ENCODE results near the gene BMF.
"Not testable (repeated sequence)": the region's sequence is repeated elsewhere in the genome, so short reads cannot be mapped to it uniquely, and the experiment has no call there.

The BMF gene

DNA sequence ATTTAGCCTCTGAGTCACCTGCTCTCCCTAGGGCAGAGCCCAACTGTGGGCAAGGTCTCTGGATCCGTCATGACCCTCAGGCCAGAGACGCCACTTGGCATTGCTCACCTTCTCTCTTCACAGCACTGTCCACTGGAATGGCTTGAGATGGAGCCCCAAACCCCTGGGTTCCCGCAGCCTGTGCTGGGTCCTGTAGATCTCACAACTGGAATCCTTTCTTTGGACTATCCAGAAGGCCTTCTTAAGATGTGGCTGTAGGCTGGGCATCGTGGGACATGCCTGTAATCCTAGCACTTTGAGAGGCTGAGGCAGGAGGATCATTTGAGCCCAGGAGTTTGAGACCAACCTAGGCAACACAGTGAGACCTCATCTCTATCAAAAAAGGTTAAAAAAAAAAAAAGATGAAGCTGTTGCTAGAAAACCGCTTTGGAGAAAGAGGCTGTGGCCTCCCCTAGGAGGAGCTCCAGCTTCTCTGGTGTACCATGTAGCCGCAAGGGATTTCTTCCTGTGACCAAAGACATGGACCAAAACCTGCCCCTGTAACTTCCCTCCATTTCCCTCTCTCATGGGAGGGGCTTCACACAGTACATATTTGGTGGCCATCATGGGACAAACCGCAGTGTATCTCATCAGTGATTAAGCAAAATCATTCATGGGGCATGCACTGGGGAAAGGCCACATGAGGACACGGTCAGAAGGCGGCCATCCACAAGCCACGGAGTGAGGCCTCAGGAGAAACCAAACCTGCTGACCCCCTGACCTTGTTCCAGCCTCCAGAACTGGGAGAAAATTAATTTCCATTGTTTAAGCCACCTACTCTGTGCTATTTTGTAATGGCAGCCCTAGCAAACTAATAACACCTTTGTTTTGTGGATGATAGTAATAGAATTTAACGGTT is 28.9 kb upstream of the BMF start:
- no peak for DNase-seq (ENCODE audit: low read depth in 1 of 2, low spot score in 1 of 2)
- H3K27ac ChIP-seq (replicated peaks): no peak overlapping the region
- H3K4me3 ChIP-seq (replicated peaks; ENCODE audit: insufficient read depth, low read length): no peak overlapping the region
- TF ChIP-seq, protein P1, sequence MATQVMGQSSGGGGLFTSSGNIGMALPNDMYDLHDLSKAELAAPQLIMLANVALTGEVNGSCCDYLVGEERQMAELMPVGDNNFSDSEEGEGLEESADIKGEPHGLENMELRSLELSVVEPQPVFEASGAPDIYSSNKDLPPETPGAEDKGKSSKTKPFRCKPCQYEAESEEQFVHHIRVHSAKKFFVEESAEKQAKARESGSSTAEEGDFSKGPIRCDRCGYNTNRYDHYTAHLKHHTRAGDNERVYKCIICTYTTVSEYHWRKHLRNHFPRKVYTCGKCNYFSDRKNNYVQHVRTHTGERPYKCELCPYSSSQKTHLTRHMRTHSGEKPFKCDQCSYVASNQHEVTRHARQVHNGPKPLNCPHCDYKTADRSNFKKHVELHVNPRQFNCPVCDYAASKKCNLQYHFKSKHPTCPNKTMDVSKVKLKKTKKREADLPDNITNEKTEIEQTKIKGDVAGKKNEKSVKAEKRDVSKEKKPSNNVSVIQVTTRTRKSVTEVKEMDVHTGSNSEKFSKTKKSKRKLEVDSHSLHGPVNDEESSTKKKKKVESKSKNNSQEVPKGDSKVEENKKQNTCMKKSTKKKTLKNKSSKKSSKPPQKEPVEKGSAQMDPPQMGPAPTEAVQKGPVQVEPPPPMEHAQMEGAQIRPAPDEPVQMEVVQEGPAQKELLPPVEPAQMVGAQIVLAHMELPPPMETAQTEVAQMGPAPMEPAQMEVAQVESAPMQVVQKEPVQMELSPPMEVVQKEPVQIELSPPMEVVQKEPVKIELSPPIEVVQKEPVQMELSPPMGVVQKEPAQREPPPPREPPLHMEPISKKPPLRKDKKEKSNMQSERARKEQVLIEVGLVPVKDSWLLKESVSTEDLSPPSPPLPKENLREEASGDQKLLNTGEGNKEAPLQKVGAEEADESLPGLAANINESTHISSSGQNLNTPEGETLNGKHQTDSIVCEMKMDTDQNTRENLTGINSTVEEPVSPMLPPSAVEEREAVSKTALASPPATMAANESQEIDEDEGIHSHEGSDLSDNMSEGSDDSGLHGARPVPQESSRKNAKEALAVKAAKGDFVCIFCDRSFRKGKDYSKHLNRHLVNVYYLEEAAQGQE (IDR thresholded peaks at IDR 0.05; ENCODE audit: insufficient replicate concordance, low read depth): no peak
- TF ChIP-seq POLR2AphosphoS5 (IDR thresholded peaks at IDR 0.05; ENCODE audit: low read depth) (no peak), SPI1 (IDR thresholded peaks at IDR 0.05; ENCODE audit: borderline replicate concordance, low read depth) (no peak), GABPA (IDR thresholded peaks at IDR 0.05; ENCODE audit: low read depth) (no peak)
- TF ChIP-seq, protein P2, sequence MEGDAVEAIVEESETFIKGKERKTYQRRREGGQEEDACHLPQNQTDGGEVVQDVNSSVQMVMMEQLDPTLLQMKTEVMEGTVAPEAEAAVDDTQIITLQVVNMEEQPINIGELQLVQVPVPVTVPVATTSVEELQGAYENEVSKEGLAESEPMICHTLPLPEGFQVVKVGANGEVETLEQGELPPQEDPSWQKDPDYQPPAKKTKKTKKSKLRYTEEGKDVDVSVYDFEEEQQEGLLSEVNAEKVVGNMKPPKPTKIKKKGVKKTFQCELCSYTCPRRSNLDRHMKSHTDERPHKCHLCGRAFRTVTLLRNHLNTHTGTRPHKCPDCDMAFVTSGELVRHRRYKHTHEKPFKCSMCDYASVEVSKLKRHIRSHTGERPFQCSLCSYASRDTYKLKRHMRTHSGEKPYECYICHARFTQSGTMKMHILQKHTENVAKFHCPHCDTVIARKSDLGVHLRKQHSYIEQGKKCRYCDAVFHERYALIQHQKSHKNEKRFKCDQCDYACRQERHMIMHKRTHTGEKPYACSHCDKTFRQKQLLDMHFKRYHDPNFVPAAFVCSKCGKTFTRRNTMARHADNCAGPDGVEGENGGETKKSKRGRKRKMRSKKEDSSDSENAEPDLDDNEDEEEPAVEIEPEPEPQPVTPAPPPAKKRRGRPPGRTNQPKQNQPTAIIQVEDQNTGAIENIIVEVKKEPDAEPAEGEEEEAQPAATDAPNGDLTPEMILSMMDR (IDR thresholded peaks at IDR 0.05; ENCODE audit: insufficient read depth, low read length): no peak
- H3K27me3 ChIP-seq (ENCODE audit: insufficient read depth, poor library complexity, severe bottlenecking): no peaks in the 10 kb centered on the region

DNA sequence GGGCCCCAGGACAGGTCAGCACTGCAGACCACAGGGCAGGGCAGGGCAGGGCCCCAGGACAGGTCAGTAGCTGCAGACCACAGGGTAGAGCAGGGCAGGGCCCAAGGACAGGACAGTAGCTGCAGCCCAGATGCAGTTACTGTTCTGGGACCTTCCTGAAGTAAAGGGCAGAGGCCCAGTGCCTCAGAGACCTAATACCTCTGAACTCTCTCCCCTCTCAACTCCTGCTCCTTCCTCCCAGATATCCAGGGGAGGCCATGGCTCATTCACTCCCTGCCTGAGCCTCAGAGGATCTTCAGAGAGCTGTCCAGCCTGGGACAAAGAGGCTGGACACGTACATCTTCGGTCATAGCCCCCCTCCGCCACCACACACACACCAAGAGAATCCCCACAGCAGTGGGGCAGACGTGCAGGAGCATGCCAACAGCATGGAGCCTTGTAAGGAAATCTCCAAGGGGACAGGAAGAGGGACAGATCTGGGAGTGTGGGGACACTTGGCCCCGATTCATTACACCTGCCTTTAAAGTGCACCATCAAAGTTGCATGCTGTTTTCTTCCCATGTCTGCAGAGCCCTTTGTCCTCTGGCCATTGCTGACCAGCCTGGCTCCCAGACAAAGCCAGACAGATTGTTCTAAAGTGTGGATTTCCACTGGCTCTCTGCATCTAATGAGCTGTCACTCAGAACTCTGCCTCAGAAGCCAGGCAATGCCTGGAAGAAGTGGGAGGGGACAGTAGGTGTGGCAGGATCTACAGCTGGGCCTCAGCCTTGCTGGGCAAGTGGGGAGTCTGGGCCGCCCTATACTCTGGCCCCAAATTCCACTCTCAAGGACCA is 28.0 kb upstream of the BMF start:
- Histone ChIP-seq H3K27me3 (ENCODE audit: insufficient read depth, poor library complexity, severe bottlenecking) (no peaks in the 10 kb centered on the region), H3K4me3 (replicated peaks; ENCODE audit: insufficient read depth, low read length) (no peak overlapping the region), H3K27ac (replicated peaks) (no peak overlapping the region)
- TF ChIP-seq GABPA (IDR thresholded peaks at IDR 0.05; ENCODE audit: low read depth) (no peak), SPI1 (IDR thresholded peaks at IDR 0.05; ENCODE audit: borderline replicate concordance, low read depth) (no peak), POLR2AphosphoS5 (IDR thresholded peaks at IDR 0.05; ENCODE audit: low read depth) (no peak)
- TF ChIP-seq, protein P1 (IDR thresholded peaks at IDR 0.05; ENCODE audit: insufficient replicate concordance, low read depth): no peak
- TF ChIP-seq, protein P2 (IDR thresholded peaks at IDR 0.05; ENCODE audit: insufficient read depth, low read length): no peak
- DNase-seq (ENCODE audit: low read depth in 1 of 2, low spot score in 1 of 2): no peak

DNA sequence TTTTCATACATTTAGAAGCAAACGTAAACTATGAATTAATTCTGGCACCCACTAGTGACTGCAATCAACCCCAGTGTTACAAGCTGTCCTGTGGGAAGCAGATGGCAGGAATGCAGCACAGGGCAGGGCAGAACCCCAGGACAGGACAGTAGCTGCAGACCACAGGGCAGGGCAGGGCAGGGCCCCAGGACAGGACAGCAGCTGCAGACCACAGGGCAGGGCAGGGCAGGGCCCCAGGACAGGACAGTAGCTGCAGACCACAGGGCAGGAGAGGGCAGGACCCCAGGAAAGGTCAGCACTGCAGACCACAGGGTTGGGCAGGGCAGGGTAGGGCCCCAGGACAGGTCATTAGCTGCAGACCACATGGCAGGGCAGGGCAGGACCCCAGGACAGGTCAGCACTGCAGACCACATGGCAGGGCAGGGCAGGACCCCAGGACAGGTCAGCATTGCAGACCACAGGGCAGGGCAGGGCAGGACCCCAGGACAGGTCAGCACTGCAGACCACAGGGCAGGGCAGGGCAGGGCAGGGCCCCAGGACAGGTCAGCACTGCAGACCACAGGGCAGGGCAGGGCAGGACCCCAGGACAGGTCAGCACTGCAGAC is 27.3 kb upstream of the BMF start:
- H3K27me3 ChIP-seq (ENCODE audit: insufficient read depth, poor library complexity, severe bottlenecking); H3K4me3 ChIP-seq (replicated peaks; ENCODE audit: insufficient read depth, low read length); DNase-seq (ENCODE audit: low read depth in 1 of 2, low spot score in 1 of 2); H3K27ac ChIP-seq (replicated peaks): not testable (repeated sequence)

DNA sequence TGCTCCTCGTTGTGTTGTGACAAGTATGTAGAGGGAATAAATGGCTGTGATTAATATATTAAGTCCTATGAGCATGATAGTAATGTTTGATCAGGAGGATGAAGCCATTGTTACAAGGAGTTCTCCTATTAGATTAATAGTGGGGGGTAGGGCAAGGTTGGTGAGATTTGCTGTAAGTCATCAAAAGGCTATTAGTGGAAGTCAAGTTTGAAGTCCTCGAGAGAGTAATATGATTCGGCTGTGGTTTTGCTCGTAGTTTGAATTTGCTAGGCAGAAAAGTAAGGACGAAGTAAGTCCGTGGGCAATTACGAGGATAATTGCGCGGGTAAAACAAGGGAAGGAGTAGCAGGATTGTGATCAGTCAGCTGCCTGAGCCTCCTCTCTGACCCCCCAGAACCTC is 26.2 kb upstream of the BMF start:
- Histone ChIP-seq H3K4me3 (replicated peaks; ENCODE audit: insufficient read depth, low read length) (no peak overlapping the region), H3K27me3 (ENCODE audit: insufficient read depth, poor library complexity, severe bottlenecking) (no peaks in the 10 kb centered on the region), H3K27ac (replicated peaks) (no peak overlapping the region)
- no peak for DNase-seq (ENCODE audit: low read depth in 1 of 2, low spot score in 1 of 2)
- TF ChIP-seq SPI1 (IDR thresholded peaks at IDR 0.05; ENCODE audit: borderline replicate concordance, low read depth) (no peak), GABPA (IDR thresholded peaks at IDR 0.05; ENCODE audit: low read depth) (no peak), POLR2AphosphoS5 (IDR thresholded peaks at IDR 0.05; ENCODE audit: low read depth) (no peak)
- TF ChIP-seq, protein P1 (IDR thresholded peaks at IDR 0.05; ENCODE audit: insufficient replicate concordance, low read depth): no peak
- TF ChIP-seq, protein P2 (IDR thresholded peaks at IDR 0.05; ENCODE audit: insufficient read depth, low read length): no peak
